ENCODE results near the gene KCNMB2.

GRCh38 chr3:178567611-178568010 lies 31.4 kb downstream of the KCNMB2 start:
- TF ChIP-seq CTCF (IDR thresholded peaks at IDR 0.05) (no peak), ZFX (IDR thresholded peaks at IDR 0.05; ENCODE audit: borderline replicate concordance) (no peak)

Measured in 22Rv1 (cell line).